Smooth muscle cell (in vitro differentiated cells): ENCODE measurements around the gene PPAN. TPM values are rescaled to one million over a fixed set of nuclear protein-coding genes. Genes with fewer than 3 reads are reported as not detected.

Source experiments
- DNase-seq: peaks from one replicate; lab custom pipeline; 2025; ENCODE audit not compliant: unreplicated experiment; lab: John Stamatoyannopoulos, UW
- H2AFZ ChIP-seq: fragments of 200-600 bp; sonication (generic); 2 replicates; pipeline ENCODE4 v1.6.0; 2016; ENCODE audit warnings: antibody characterized with exemption, low read depth, mild to moderate bottlenecking
- H3F3A ChIP-seq: fragments of 200-600 bp; sonication (generic); 2 replicates; pipeline ENCODE4 v1.6.0; 2017; ENCODE audit warnings: antibody characterized with exemption, low read depth
- H3K27ac ChIP-seq: fragments of 200-600 bp; sonication (generic); 2 replicates; pipeline ENCODE4 v1.5.1; 2016; ENCODE audit warnings: low read depth, mild to moderate bottlenecking
- H3K27me3 ChIP-seq: fragments of 200-600 bp; sonication (generic); 2 replicates; pipeline ENCODE4 v1.6.1; 2016; ENCODE audit warnings: low read depth, mild to moderate bottlenecking
- H3K36me3 ChIP-seq: fragments of 200-600 bp; sonication (generic); 2 replicates; pipeline ENCODE4 v1.5.1; 2016; ENCODE audit warnings: low read depth
- H3K4me1 ChIP-seq: fragments of 200-600 bp; sonication (generic); 2 replicates; pipeline ENCODE4 v1.5.1; 2016; ENCODE audit warnings: low read depth
- H3K4me2 ChIP-seq: fragments of 200-600 bp; sonication (generic); 2 replicates; pipeline ENCODE4 v1.6.0; 2016; ENCODE audit warnings: mild to moderate bottlenecking
- H3K4me3 ChIP-seq: fragments of 200-600 bp; sonication (generic); 2 replicates; pipeline ENCODE4 v1.5.1; 2016; ENCODE audit warnings: mild to moderate bottlenecking
- H3K79me2 ChIP-seq: fragments of 200-600 bp; sonication (generic); 2 replicates; pipeline ENCODE4 v1.6.0; 2016; ENCODE audit warnings: low read depth, mild to moderate bottlenecking
- H3K9ac ChIP-seq: fragments of 200-600 bp; sonication (generic); 2 replicates; pipeline ENCODE4 v1.6.0; 2016; ENCODE audit warnings: low read depth
- H3K9me3 ChIP-seq: fragments of 200-600 bp; sonication (generic); replicated peaks from 2 replicates; pipeline ENCODE4 v1.5.1; 2016; ENCODE audit warnings: low read depth
- H4K20me1 ChIP-seq: fragments of 200-600 bp; sonication (generic); 2 replicates; pipeline ENCODE4 v1.6.0; 2016; ENCODE audit warnings: low read depth
- WGBS: methylation state at CpG from one replicate; pipeline ENCODE4 v1.1.7; 2016; ENCODE audit warnings: low lambda C conversion rate; 5-methylcytosine and 5-hydroxymethylcytosine counted together
- polyA plus RNA-seq: library from polyadenylated mRNA; unstranded; fragments of >200 nt; fragmentation: Nextera tagmentation; extraction: Ambion mirVana; gene quantifications from 2 replicates; pipeline ENCODE4 v1.2.1, GENCODE V29; 2016
- total RNA-seq: library from RNA; depleted of rRNA; stranded (reverse); fragments of >200 nt; gene quantifications from 2 replicates; pipeline ENCODE4 v1.2.3, GENCODE V29; 2014
- TF ChIP-seq, protein P1 (sequence below): fragments of 200-600 bp; sonication (generic); IDR thresholded peaks from 2 replicates; pipeline ENCODE4 v1.5.1; 2017; ENCODE audit warnings: borderline replicate concordance, mild to moderate bottlenecking, antibody characterized with exemption; ENCODE audit not compliant: insufficient read depth, poor library complexity, severe bottlenecking

The PPAN gene
- total and polyA plus RNA-seq, 2 experiments from 2014 or later: 11.1 to 22.6 TPM

DNA sequence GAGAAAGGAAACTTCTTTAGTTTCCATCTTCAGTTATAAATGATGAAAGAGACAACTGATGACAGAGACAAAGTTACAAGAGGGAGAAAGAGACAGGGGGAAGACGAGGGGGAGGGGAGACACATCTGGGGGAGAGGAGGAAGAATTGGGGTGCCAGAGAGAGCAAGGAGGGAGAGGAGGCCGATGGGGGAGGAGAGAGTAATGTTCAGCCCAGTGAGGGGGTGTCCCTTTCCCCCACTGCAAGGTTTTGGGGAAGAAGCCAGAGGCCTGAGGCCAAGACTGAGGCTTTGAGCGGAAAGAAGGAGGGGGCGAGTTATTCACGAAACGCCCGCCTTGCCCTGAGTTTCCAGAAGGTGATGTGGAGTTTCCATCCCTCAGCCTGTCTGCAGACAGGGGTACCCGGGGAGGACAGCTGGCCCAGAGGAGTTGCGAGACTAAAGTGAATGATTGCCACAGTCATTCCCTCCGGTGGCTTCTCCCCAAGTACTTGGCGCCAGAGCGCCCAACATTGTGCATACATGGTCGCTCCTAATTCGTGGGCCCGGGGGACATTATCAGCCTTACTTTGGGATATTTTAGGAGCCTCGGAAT lies 558 bp upstream of the PPAN start:
- no peak for DNase-seq
- 59% methylated on average over 15 of the region's 16 CpGs for WGBS
- H3K27ac ChIP-seq: peak overlapping the region; percentile 82
- H3K9ac ChIP-seq: no peak overlapping the region
- H3K4me1 ChIP-seq: peaks cover 10% of the 10 kb centered on the region
- no peaks in the 10 kb centered on the region for H3K36me3 ChIP-seq
- no peaks in the 10 kb centered on the region for H3F3A ChIP-seq
- TF ChIP-seq, protein P1, sequence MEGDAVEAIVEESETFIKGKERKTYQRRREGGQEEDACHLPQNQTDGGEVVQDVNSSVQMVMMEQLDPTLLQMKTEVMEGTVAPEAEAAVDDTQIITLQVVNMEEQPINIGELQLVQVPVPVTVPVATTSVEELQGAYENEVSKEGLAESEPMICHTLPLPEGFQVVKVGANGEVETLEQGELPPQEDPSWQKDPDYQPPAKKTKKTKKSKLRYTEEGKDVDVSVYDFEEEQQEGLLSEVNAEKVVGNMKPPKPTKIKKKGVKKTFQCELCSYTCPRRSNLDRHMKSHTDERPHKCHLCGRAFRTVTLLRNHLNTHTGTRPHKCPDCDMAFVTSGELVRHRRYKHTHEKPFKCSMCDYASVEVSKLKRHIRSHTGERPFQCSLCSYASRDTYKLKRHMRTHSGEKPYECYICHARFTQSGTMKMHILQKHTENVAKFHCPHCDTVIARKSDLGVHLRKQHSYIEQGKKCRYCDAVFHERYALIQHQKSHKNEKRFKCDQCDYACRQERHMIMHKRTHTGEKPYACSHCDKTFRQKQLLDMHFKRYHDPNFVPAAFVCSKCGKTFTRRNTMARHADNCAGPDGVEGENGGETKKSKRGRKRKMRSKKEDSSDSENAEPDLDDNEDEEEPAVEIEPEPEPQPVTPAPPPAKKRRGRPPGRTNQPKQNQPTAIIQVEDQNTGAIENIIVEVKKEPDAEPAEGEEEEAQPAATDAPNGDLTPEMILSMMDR: no peak
- no peak overlapping the region for H2AFZ ChIP-seq
- no peaks in the 10 kb centered on the region for H3K27me3 ChIP-seq
- peaks cover 22% of the 10 kb centered on the region for H3K79me2 ChIP-seq
- no peaks in the 10 kb centered on the region for H3K9me3 ChIP-seq
- peak overlapping the region; percentile 56 for H3K4me2 ChIP-seq
- H3K4me3 ChIP-seq: peak overlapping the region; percentile 22
- no peaks in the 10 kb centered on the region for H4K20me1 ChIP-seq

- H3K27ac ChIP-seq: peak overlapping the region; percentile 82
- no peak for DNase-seq
- H3K9me3 ChIP-seq: no peaks in the 10 kb centered on the region
- WGBS: 84% methylated on average over 10 of the region's 10 CpGs
- peak overlapping the region; percentile 85 for H3K9ac ChIP-seq
- TF ChIP-seq, protein P1: no peak
- H3K36me3 ChIP-seq: no peaks in the 10 kb centered on the region
- H2AFZ ChIP-seq: no peak overlapping the region
- H3F3A ChIP-seq: peaks cover 4% of the 10 kb centered on the region
- peaks cover 10% of the 10 kb centered on the region for H3K4me1 ChIP-seq
- H3K4me2 ChIP-seq: peak overlapping the region; percentile 94
- H3K79me2 ChIP-seq: peaks cover 22% of the 10 kb centered on the region
- H3K27me3 ChIP-seq: no peaks in the 10 kb centered on the region
- H3K4me3 ChIP-seq: peak overlapping the region; percentile 60
- H4K20me1 ChIP-seq: no peaks in the 10 kb centered on the region
These were observed 1.1 kb downstream of the PPAN start for GRCh38 chr19:10107254-10107653.

- Histone ChIP-seq H2AFZ (no peak overlapping the region), H3K4me2 (peak overlapping the region; percentile 94), H3K36me3 (no peaks in the 10 kb centered on the region), H3K79me2 (peaks cover 22% of the 10 kb centered on the region), H3K4me3 (no peak overlapping the region), H3K4me1 (peaks cover 10% of the 10 kb centered on the region), H3K9ac (no peak overlapping the region), H3F3A (peaks cover 6% of the 10 kb centered on the region), H4K20me1 (no peaks in the 10 kb centered on the region), H3K27me3 (no peaks in the 10 kb centered on the region), H3K27ac (no peak overlapping the region), H3K9me3 (no peaks in the 10 kb centered on the region)
- 99% methylated on average over 14 of the region's 14 CpGs for WGBS
- DNase-seq: no peak
- TF ChIP-seq, protein P1: no peak
These were observed 1.7 kb downstream of the PPAN start for GRCh38 chr19:10107817-10108367.

DNA sequence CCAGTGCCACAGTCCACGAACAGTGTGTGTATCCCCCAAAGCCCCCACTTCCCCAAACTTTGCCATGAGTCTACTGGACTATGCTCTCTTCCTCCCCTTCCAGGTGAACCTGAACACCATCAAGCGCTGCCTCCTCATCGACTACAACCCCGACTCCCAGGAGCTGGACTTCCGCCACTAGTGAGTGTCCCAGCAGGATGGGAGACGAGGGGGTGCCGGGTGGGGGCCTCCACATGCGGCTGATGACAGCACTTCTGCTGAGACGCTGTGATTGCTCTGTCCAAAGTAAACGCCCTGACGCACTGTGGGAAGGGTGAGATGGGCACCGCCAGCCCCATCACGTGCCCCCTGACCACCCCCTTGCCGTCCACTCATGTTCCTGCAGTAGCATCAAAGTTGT lies 3.4 kb downstream of the PPAN start:
- no peak for DNase-seq
- WGBS: 99% methylated on average over 14 of the region's 14 CpGs
- Histone ChIP-seq H3K27ac (no peak overlapping the region), H2AFZ (no peak overlapping the region), H3K79me2 (peaks cover 22% of the 10 kb centered on the region), H3K9me3 (no peaks in the 10 kb centered on the region), H3K4me1 (peaks cover 10% of the 10 kb centered on the region), H3K4me2 (no peak overlapping the region), H3K27me3 (no peaks in the 10 kb centered on the region), H3F3A (peaks cover 6% of the 10 kb centered on the region), H4K20me1 (peaks cover 3% of the 10 kb centered on the region), H3K36me3 (no peaks in the 10 kb centered on the region), H3K9ac (no peak overlapping the region), H3K4me3 (no peak overlapping the region)
- TF ChIP-seq, protein P1: no peak
